Astrocyte of the cerebellum (primary cell): Measurements from ENCODE around the gene CHMP2B.
"Not testable (repeated sequence)": the region's sequence is repeated elsewhere in the genome, so short reads cannot be mapped to it uniquely, and the experiment has no call there.

Experiments
- DNase-seq: peaks from one replicate; pipeline ENCODE4 v3.0.0-alpha.2; 2011; ENCODE audit warnings: low read depth
- H3K4me3 ChIP-seq: 2 replicates; pipeline ENCODE4 v1.5.1; 2011; ENCODE audit warnings: mild to moderate bottlenecking, low read depth, low read length, moderate library complexity
- CTCF ChIP-seq: IDR thresholded peaks from 2 replicates; pipeline ENCODE4 v1.5.1; 2012; ENCODE audit warnings: low read length, low read depth, moderate library complexity, mild to moderate bottlenecking; ENCODE audit errors: missing control alignments
- in situ Hi-C: cut with HindIII; loops from 2 replicates; pipeline ENCODE4 v1.10.0; 2017; ENCODE audit warnings: low sequenced_read_pairs

The CHMP2B gene

GRCh38 chr3:87287011-87287410 is 59.9 kb downstream of the CHMP2B start:
- in situ Hi-C loops, result no loop called here
- H3K4me3 ChIP-seq, result no peak overlapping the region
- no peak for TF ChIP-seq CTCF
- no peak for DNase-seq

DNA sequence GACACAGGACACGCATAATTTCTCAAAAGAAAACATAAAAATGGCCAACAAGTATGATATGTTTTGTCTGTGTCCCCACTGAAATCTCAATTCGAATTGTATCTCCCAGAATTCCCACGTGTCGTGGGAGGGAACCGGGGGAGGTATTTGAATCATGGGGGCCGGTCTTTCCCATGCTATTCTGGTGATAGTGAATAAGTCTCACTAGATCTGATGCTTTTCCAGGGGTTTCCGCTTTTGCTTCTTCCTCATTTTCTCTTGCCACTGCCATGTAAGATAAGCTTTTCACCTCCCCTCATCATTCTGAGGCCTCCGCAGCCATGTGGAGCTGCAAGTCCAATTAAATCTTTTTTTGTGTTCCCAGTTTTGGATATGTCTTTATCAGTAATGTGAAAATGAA is 61.3 kb downstream of the CHMP2B start:
- no peak overlapping the region for H3K4me3 ChIP-seq
- in situ Hi-C loops, result no loop called here
- no peak for DNase-seq
- no peak for TF ChIP-seq CTCF

DNA sequence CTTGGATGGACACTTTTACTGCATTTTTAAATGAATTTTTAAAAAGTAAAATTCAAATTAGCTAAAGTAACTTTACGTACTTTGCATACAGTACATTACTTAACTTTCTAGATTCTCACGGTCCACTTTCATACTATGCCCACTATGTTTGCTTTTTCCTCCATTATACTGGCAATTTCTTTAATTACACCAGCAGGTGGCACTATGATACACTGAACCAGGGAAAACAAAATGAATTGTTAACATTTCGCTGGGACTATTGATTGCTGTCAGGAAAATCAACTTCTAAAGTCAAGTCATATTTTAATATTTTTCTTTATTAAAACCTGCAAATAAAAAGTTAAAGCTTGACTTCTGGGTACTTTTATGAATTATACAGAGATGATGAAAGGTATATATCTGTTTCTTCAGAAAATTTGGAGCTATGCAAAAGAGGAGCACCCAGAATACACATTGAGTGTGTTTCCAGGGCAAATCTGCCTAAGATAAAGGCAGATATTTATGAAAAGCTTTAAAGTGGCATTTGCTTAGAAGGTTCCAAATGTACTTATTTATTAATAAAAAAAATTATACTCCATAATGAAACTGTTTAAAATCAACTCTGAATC is 71.1 kb downstream of the CHMP2B start:
- in situ Hi-C loops, result no loop called here
- no peak overlapping the region for H3K4me3 ChIP-seq
- TF ChIP-seq CTCF, result peak; percentile 33
- peak; percentile 29 for DNase-seq

GRCh38 chr3:87305031-87305430 is 77.9 kb downstream of the CHMP2B start:
- DNase-seq, in situ Hi-C loops, H3K4me3 ChIP-seq: not testable (repeated sequence)
